Coronary artery (tissue), 2 donors: Measurements from ENCODE around the gene AIFM2.
"Not testable (repeated sequence)": the region's sequence is repeated elsewhere in the genome, so short reads cannot be mapped to it uniquely, and the experiment has no call there.

Experiments used
- DNase-seq: peaks from one replicate; pipeline ENCODE4 v3.0.0-alpha.2; 2017; ENCODE audit warnings: low spot score
- H3K27ac ChIP-seq, 2 donors: fragments of 200-600 bp; sonication (generic); one replicate each; pipeline ENCODE4 v1.5.1; 2016 to 2019
- H3K4me3 ChIP-seq: fragments of 200-600 bp; sonication (generic); 2 replicates; pipeline ENCODE4 v1.5.1; 2016; ENCODE audit warnings: mild to moderate bottlenecking, moderate library complexity
- TF ChIP-seq, protein P1 (sequence below): fragments of 200-600 bp; sonication (generic); IDR thresholded peaks from one replicate; pipeline ENCODE4 v1.5.1; 2019; ENCODE audit warnings: antibody characterized with exemption

Gene AIFM2

DNA sequence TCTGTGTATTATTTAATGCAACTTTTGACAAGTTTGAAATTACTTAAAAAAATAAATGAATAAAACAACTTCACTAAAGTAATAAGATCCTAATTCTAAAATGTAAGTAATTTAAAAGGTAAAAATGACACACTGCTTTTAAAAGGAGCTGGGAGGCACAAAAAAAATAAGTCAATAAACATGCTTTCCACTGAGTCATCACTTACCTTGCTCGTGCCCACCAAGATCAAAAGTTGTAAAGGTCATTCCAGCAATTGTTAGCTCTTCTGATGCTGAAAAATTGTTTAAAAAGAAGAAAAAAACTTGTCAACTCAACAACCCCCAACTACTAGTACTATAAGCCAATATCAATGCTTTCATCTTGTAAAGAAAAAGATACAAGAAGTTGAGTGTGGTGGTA lies 28.2 kb upstream of the AIFM2 start:
- Histone ChIP-seq H3K27ac (no peak overlapping the region), H3K4me3 (no peak overlapping the region)
- TF ChIP-seq, protein P1, sequence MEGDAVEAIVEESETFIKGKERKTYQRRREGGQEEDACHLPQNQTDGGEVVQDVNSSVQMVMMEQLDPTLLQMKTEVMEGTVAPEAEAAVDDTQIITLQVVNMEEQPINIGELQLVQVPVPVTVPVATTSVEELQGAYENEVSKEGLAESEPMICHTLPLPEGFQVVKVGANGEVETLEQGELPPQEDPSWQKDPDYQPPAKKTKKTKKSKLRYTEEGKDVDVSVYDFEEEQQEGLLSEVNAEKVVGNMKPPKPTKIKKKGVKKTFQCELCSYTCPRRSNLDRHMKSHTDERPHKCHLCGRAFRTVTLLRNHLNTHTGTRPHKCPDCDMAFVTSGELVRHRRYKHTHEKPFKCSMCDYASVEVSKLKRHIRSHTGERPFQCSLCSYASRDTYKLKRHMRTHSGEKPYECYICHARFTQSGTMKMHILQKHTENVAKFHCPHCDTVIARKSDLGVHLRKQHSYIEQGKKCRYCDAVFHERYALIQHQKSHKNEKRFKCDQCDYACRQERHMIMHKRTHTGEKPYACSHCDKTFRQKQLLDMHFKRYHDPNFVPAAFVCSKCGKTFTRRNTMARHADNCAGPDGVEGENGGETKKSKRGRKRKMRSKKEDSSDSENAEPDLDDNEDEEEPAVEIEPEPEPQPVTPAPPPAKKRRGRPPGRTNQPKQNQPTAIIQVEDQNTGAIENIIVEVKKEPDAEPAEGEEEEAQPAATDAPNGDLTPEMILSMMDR, result no peak
- DNase-seq, result no peak

DNA sequence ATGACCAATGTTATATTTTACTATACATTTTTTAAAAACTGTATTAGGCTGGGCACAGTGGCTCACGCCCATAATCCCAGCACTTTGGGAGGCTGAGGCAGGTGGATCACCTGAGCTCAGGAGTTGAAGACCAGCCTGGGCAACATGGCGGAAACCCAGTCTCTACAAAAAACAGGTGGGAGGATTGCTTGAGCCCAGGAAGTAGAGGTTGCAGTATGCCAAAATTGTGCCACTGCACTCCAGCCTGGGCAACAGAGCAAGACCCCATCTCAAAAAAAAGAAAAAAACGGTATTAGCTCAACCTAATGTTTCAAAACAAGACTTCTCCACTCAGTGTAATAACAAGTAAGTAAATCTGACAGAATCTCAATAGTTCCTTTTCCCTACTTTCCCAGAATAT lies 26.7 kb upstream of the AIFM2 start:
- not testable (repeated sequence) for H3K27ac ChIP-seq, H3K4me3 ChIP-seq, DNase-seq

DNA sequence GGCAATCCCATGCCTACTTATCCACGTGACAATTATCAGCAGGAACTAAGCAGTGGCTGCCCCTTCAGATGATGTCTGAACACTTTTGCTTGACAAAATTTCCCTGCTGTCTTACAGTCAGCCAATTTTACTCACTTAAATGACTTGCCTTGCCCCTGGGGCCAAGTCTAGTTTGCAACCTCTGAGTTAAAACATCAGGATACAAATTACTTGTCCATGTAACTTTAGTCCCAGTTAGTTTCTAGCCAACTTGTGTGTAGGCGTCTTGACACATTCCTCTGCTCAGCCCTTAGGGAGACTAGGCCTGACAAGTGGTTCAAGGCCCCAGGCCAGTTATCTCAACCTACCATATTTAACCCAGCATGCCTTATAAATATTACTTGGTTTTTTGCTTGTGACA lies 25.5 kb upstream of the AIFM2 start:
- no peak for DNase-seq
- no peak overlapping the region for H3K4me3 ChIP-seq
- TF ChIP-seq, protein P1, result no peak
- no peak overlapping the region for H3K27ac ChIP-seq

DNA sequence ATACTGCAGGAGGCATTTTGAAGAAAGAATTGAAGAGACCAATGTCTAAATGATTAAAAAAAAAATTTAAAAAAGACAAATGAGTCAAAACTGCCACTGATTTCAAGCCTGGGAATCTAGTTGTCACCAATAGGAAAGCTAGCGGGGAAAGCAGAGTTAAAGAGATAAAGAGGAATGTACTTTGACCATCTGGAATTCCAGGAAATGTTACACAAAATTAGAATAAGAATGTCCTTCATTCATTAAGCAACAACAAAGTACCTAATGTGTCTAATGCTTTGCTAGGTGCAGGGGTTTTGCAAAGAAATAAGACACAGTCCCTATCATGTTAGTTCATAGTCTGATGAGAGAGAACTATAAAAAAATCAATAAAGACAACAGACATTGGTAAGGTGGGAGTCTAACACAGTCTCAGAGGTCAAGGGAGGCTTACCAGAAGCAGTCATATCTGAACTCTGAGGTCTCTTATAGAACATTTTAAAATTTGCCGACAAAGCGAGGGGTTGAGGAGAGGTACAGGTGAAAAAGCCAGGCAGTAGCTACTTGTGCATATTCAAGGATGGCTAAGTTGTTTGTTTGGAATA lies 22.7 kb upstream of the AIFM2 start:
- DNase-seq, result no peak
- Histone ChIP-seq H3K27ac (no peak overlapping the region), H3K4me3 (no peak overlapping the region)
- TF ChIP-seq, protein P1, result no peak

DNA sequence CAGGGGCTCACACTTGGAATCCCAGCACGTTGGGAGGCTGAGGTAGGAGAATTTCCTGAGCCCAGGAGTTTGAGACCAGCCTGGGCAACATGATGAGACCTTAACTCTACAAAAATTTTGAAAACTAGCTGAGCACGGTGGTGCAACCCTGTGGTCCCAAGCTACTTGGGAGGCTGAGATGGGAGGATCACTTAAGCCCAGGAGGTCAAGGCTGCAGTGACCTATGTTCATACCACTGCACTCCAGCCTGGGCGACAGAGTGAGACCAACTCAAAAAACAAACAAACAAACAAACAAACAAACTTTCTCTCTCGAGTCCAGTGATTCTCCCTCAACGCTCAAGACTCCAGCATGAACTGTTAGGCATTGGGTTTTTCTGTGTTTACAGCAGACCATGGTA lies 15.9 kb upstream of the AIFM2 start:
- TF ChIP-seq, protein P1, result no peak
- H3K4me3 ChIP-seq, result no peak overlapping the region
- no peak overlapping the region for H3K27ac ChIP-seq
- DNase-seq, result no peak

DNA sequence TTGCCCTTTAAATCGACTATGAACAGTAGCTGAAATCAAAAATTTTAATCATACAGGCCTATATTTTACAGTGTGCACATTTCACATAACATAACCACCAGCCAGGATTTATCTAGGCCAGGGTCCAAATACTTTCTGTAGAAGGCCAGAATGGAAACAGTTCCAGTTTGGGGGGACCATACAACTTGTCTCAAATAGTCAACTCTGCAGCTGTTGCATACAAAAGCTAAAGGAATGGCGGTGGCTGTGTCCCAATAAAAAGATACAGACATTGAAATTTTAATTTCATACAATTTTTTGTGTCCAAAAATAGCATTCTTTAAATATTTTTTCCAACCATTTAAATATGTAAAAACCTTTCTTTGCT lies 14.6 kb upstream of the AIFM2 start:
- TF ChIP-seq, protein P1, result no peak
- H3K4me3 ChIP-seq, result peak overlapping the region; percentile 92
- DNase-seq, result no peak
- peak overlapping the region; percentile 51 to 93 for H3K27ac ChIP-seq

DNA sequence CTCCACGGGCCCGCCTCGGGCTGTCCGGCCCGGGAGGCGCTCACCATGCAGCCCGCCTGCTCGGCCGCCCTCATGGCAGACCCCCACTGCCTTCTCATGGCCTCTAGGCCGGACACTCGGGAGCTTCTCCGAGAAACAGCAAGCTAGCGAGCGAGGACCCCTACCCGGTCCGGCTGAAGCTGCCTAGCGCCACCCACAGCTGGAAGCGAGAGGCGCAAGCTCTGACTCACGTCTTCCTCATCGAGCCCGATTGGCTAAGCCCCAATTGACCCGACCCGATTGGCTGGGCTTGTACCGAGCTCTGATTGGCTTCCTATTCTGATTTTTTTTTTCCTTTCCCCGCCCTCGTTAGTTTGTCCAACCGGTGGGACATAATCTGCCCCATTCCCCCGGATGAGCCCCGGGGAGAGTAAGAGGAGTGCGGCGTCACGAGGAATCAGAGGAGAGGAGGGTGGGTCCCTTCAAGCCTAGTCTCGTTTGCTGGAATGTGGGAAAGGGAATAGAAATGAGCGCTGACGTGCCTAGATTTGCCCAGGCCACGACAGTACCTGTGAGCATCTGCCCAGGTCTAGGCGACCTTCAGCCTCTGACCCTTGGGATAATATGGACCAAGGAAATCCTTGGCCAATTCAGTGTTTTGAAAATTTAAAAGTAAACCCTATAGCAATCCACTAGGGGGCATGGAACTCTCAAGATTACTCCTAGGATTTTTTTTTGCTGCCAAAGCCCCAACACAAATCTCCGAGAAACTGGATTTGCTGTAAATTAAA lies 14.0 kb upstream of the AIFM2 start, which contains the start of gene TYSND1:
TYSND1 (minus strand) TSS at position 212 of the 770 bp plus-strand sequence; CDS start at position 98, 114 bp downstream.
- TF ChIP-seq, protein P1, result no peak
- peak within 1 kb of the TSS; percentile 51 to 93 for H3K27ac ChIP-seq
- DNase-seq, result peak; percentile 97
- peak within 1 kb of the TSS; percentile 92 for H3K4me3 ChIP-seq
